Uterus (tissue), 4 donors: Measurements from ENCODE around the gene STOML1. TPM values are rescaled to one million over a fixed set of nuclear protein-coding genes. Genes with fewer than 3 reads are reported as not detected.

ENCODE experiments used
- DNase-seq, 2 donors: peaks; one replicate each; pipeline ENCODE4 v3.0.0-alpha.2; 2019 to 2020
- H3K27ac ChIP-seq, 2 donors: fragments of 200-600 bp; sonication (generic); 1 replicate in 1 of 2; 2 replicates in 1 of 2; pipeline ENCODE4 v1.5.1; 2016 to 2018
- H3K27me3 ChIP-seq, 2 donors: fragments of 200-600 bp; sonication (generic); one replicate each; pipeline ENCODE4 v1.5.1; 2018 to 2019; ENCODE audit warnings: control low read depth in 1 of 2
- H3K36me3 ChIP-seq, 2 donors: fragments of 200-600 bp; sonication (generic); one replicate each; pipeline ENCODE4 v1.5.1; 2019; ENCODE audit warnings: control low read depth in 1 of 2
- H3K4me1 ChIP-seq, 2 donors: fragments of 200-600 bp; sonication (generic); one replicate each; pipeline ENCODE4 v1.5.1; 2018 to 2019; ENCODE audit warnings: control low read depth in 1 of 2
- H3K4me3 ChIP-seq, 2 donors: fragments of 200-600 bp; sonication (generic); 1 replicate in 1 of 2; 2 replicates in 1 of 2; pipeline ENCODE4 v1.5.1; 2018 to 2019; ENCODE audit warnings: mild to moderate bottlenecking in 1 of 2
- H3K9me3 ChIP-seq, 2 donors: fragments of 200-600 bp; sonication (generic); one replicate each; pipeline ENCODE4 v1.5.1; 2019; ENCODE audit warnings: control low read depth in 1 of 2
- CTCF ChIP-seq, 4 experiments: fragments of 200-600 bp in 2 of 4; fragments of 450-650 bp in 2 of 4; sonication (generic) in 2 of 4; IDR thresholded peaks; one replicate each; pipeline ENCODE4 v1.5.1; 2016 to 2019; ENCODE audit warnings: antibody characterized with exemption in 4 of 4, mild to moderate bottlenecking in 2 of 4, moderate library complexity in 1 of 4
- POLR2A ChIP-seq, 2 donors: fragments of 450-650 bp; IDR thresholded peaks; one replicate each; pipeline ENCODE4 v1.6.1; 2016; ENCODE audit warnings: antibody characterized with exemption in 2 of 2, mild to moderate bottlenecking in 1 of 2, moderate library complexity in 1 of 2
- intact Hi-C: fragments of 100-400 bp; cut with DNase I; formaldehyde crosslinking; loops from one replicate; pipeline ENCODE4 v1.15.1; 2023; ENCODE audit warnings: low total_unique reads
- total RNA-seq, 4 donors: library from RNA; depleted of rRNA in 3 of 4; stranded (reverse); fragments of >200 nt in 3 of 4; gene quantifications; one replicate each; pipeline versions ENCODE4 v1.1.0 to v1.2.4, GENCODE V29; 2014 to 2023
- donor health status: DM: yes; HTN: yes; CAD: no.

STOML1 gene
- total RNA-seq, 4 donors from 2014 or later: 4.4 to 16.6 (median 8.3) TPM

- intact Hi-C loops: no loop called here
- Histone ChIP-seq H3K4me3 (no peak overlapping the region), H3K36me3 (no peaks in the 10 kb centered on the region), H3K4me1 (peaks cover 8 to 13% of the 10 kb centered on the region in 2 donors), H3K27ac (no peak overlapping the region), H3K27me3 (no peaks in the 10 kb centered on the region), H3K9me3 (no peaks in the 10 kb centered on the region)
- no peak for DNase-seq
- TF ChIP-seq CTCF (IDR thresholded peaks at IDR 0.05) (no peak), POLR2A (IDR thresholded peaks at IDR 0.05) (no peak)
Measured at GRCh38 chr15:73954188-73955145, 37.6 kb downstream of the STOML1 start.

GRCh38 chr15:73952913-73953750 lies 39.0 kb downstream of the STOML1 start:
- H3K27ac ChIP-seq: peak overlapping the region; percentile 92 to 95
- DNase-seq: no peak
- intact Hi-C loops: no loop called here

GRCh38 chr15:73952171-73952912 lies 39.8 kb downstream of the STOML1 start:
- Histone ChIP-seq H3K9me3 (no peaks in the 10 kb centered on the region), H3K27ac (peak overlapping the region; percentile 92 to 95), H3K4me3 (no peak overlapping the region), H3K4me1 (peaks cover 8 to 13% of the 10 kb centered on the region in 2 donors), H3K27me3 (no peaks in the 10 kb centered on the region), H3K36me3 (no peaks in the 10 kb centered on the region)
- DNase-seq: no peak
- no peak for TF ChIP-seq POLR2A (IDR thresholded peaks at IDR 0.05)
- TF ChIP-seq CTCF (IDR thresholded peaks at IDR 0.05): no peak
- intact Hi-C loops: no loop called here

More at GRCh38 chr15:73952913-73953750, 39.0 kb downstream of the STOML1 start:
- Histone ChIP-seq H3K36me3 (no peaks in the 10 kb centered on the region), H3K27me3 (no peaks in the 10 kb centered on the region), H3K4me3 (no peak overlapping the region), H3K9me3 (no peaks in the 10 kb centered on the region), H3K4me1 (peaks cover 8 to 13% of the 10 kb centered on the region in 2 donors)
- TF ChIP-seq CTCF (IDR thresholded peaks at IDR 0.05) (no peak), POLR2A (IDR thresholded peaks at IDR 0.05) (no peak)

- intact Hi-C loops: no loop called here
- Histone ChIP-seq H3K4me3 (no peak overlapping the region), H3K27ac (peak overlapping the region; percentile 92 to 95), H3K27me3 (no peaks in the 10 kb centered on the region), H3K4me1 (peaks cover 8 to 13% of the 10 kb centered on the region in 2 donors), H3K9me3 (no peaks in the 10 kb centered on the region), H3K36me3 (no peaks in the 10 kb centered on the region)
- no peak for TF ChIP-seq CTCF (IDR thresholded peaks at IDR 0.05)
- no peak for TF ChIP-seq POLR2A (IDR thresholded peaks at IDR 0.05)
- DNase-seq: no peak
Measured at GRCh38 chr15:73951601-73952000, 40.5 kb downstream of the STOML1 start.
